Spleen (tissue), 11 donors: ENCODE results near the gene PHF21B. TPM values are rescaled to one million over a fixed set of nuclear protein-coding genes. Genes with fewer than 3 reads are reported as not detected.

Source experiments
- DNase-seq: peaks from one replicate; pipeline ENCODE4 v3.0.0-alpha.2; 2020
- H3K27ac ChIP-seq, 8 donors: fragments of 200-600 bp; sonication (generic) in 7 of 8; 1 replicate in 4 of 8; 2 replicates in 4 of 8; pipeline versions ENCODE4 v1.5.0 to v1.8.0; 2016 to 2021; ENCODE audit warnings: inconsistent platforms in 4 of 8, mild to moderate bottlenecking in 4 of 8, moderate library complexity in 1 of 8
- H3K27me3 ChIP-seq, 7 donors: fragments of 200-600 bp; sonication (generic) in 6 of 7; replicated peaks in 1 of 7; 1 replicate in 4 of 7; 2 replicates in 3 of 7; pipeline versions ENCODE4 v1.5.0 to v1.8.0; 2016 to 2021; ENCODE audit warnings: inconsistent platforms in 3 of 7, mild to moderate bottlenecking in 1 of 7
- H3K36me3 ChIP-seq, 6 donors: fragments of 200-600 bp; sonication (generic) in 5 of 6; 1 replicate in 4 of 6; 2 replicates in 2 of 6; pipeline versions ENCODE4 v1.5.0 to v1.8.0; 2016 to 2021; ENCODE audit warnings: inconsistent platforms in 2 of 6
- H3K4me1 ChIP-seq, 6 donors: fragments of 200-600 bp; sonication (generic) in 5 of 6; 1 replicate in 3 of 6; 2 replicates in 3 of 6; pipeline versions ENCODE4 v1.5.0 to v1.8.0; 2016 to 2021; ENCODE audit warnings: inconsistent platforms in 3 of 6
- H3K4me3 ChIP-seq, 8 donors: fragments of 200-600 bp; sonication (generic) in 7 of 8; 1 replicate in 4 of 8; 2 replicates in 4 of 8; pipeline versions ENCODE4 v1.5.0 to v1.8.0; 2016 to 2021; ENCODE audit warnings: inconsistent platforms in 4 of 8, mild to moderate bottlenecking in 4 of 8, moderate library complexity in 2 of 8
- H3K9me3 ChIP-seq, 8 donors: fragments of 200-600 bp; sonication (generic) in 7 of 8; 1 replicate in 4 of 8; 2 replicates in 4 of 8; pipeline versions ENCODE4 v1.5.0 to v1.8.0; 2016 to 2021; ENCODE audit warnings: inconsistent platforms in 4 of 8
- CTCF ChIP-seq, 11 experiments: fragments of 200-600 bp in 7 of 11; fragments of 450-650 bp in 4 of 11; sonication (generic) in 4 of 11; IDR thresholded peaks in 8 of 11; conservative IDR thresholded peaks in 3 of 11; 1 replicate in 7 of 11; 2 replicates in 4 of 11; pipeline versions ENCODE4 v1.4.0 to v1.8.0; 2016 to 2021; ENCODE audit warnings: antibody characterized with exemption in 11 of 11, inconsistent platforms in 4 of 11, mild to moderate bottlenecking in 1 of 11
- POLR2A ChIP-seq, 3 donors: fragments of 450-650 bp; IDR thresholded peaks; one replicate each; pipeline ENCODE4 v1.5.1; 2017; ENCODE audit warnings: antibody characterized with exemption in 3 of 3, mild to moderate bottlenecking in 1 of 3
- POLR2AphosphoS5 ChIP-seq, 3 donors: sonication (generic); formaldehyde crosslinking; IDR thresholded peaks; one replicate each; pipeline ENCODE4 v1.5.1; 2017; ENCODE audit warnings: antibody characterized with exemption in 3 of 3
- WGBS, 5 donors: extraction: QIAGEN DNeasy Blood & Tissue Kit in 3 of 5; methylation state at CpG; one replicate each; pipeline versions ENCODE4 v1.1.5 to v1.1.7; 2013 to 2018; 5-methylcytosine and 5-hydroxymethylcytosine counted together
- intact Hi-C: fragments of 100-400 bp; cut with DNase I; formaldehyde crosslinking; loops from one replicate; pipeline ENCODE4 v1.15.0; 2023; ENCODE audit warnings: low total_unique reads
- polyA plus RNA-seq, 3 donors: library from polyadenylated mRNA; stranded (reverse); fragments of 200-250 nt; gene quantifications; one replicate each; pipeline ENCODE4 v1.2.1, GENCODE V29; 2013
- total RNA-seq, 7 donors: library from RNA; depleted of rRNA in 3 of 7; stranded (reverse); fragments of >200 nt in 3 of 7; fragmentation: NEBNext Ultra II Directional in 4 of 7; extraction: Animal tissue kit (Norgen Biotek cat#: 25700) in 4 of 7; gene quantifications; one replicate each; pipeline versions ENCODE4 v1.1.0 to v1.2.1, GENCODE V29; 2016 to 2021
- donor health status: healthy with polysubstance abuse.
- donor health status: DM: no; HTN: no; CAD: no; lungs with moderate emphysema.
- donor health status: DM: no; HTN: no; CAD: no.
- donor health status: Bipolar disorder and iron deficiency.
- donor health status: healthy.
- donor health status: DM: no; HTN: no; CAD: no.
- donor health status: DM: yes; HTN: yes; CAD: no.

Gene PHF21B
- total and polyA plus RNA-seq, 10 donors: 0.03 to 0.46 (median 0.09) TPM; not detected in 4

- intact Hi-C loops: no loop called here
- Histone ChIP-seq H3K4me1 (peaks cover 14 to 50% (median 38%) of the 10 kb centered on the region in 6 donors), H3K36me3 (no peaks in the 10 kb centered on the region), H3K9me3 (no peaks in the 10 kb centered on the region), H3K27ac (no peak overlapping the region), H3K4me3 (peak overlapping the region; percentile 23 to 69 (median 42)), H3K27me3 (peaks cover 0 to 100% (median 61%) of the 10 kb centered on the region in 7 donors)
- TF ChIP-seq POLR2A (IDR thresholded peaks at IDR 0.05) (no peak), CTCF (IDR thresholded peaks at IDR 0.05 in 8 of 11, conservative IDR thresholded peaks at IDR 0.05 in 3 of 11) (no peak)
- DNase-seq: no peak
- WGBS, 5 donors: 2 to 3% (median 2%) methylated on average over 19 to 90 of the region's 90 CpGs
Observed at GRCh38 chr22:45008751-45009605, 827 bp downstream of the PHF21B start.

GRCh38 chr22:45008186-45008681, 1.6 kb downstream of the PHF21B start:
- no peak overlapping the region for H3K27ac ChIP-seq
- no peaks in the 10 kb centered on the region for H3K36me3 ChIP-seq
- intact Hi-C loops: no loop called here
- no peak for TF ChIP-seq POLR2AphosphoS5 (IDR thresholded peaks at IDR 0.05)
- no peak for TF ChIP-seq POLR2A (IDR thresholded peaks at IDR 0.05)
- no peak for TF ChIP-seq CTCF (IDR thresholded peaks at IDR 0.05 in 8 of 11, conservative IDR thresholded peaks at IDR 0.05 in 3 of 11)
- H3K4me1 ChIP-seq: peaks cover 14 to 50% (median 38%) of the 10 kb centered on the region in 6 donors
- DNase-seq: no peak
- 0 to 4% (median 2%) methylated on average over 3 to 46 of the region's 46 CpGs for WGBS, 5 donors
- H3K9me3 ChIP-seq: peaks cover 0 to under 1% (median 0%) of the 10 kb centered on the region in 8 donors
- H3K27me3 ChIP-seq: peaks cover 0 to 99% (median 61%) of the 10 kb centered on the region in 7 donors
- peak overlapping the region; percentile 21 to 69 (median 43) for H3K4me3 ChIP-seq

- H3K27ac ChIP-seq: peak overlapping the region in 1 of 8 donors; percentile 8
- no peaks in the 10 kb centered on the region for H3K36me3 ChIP-seq
- H3K27me3 ChIP-seq: peaks cover 0 to 99% (median 59%) of the 10 kb centered on the region in 7 donors
- intact Hi-C loops: no loop called here
- peaks cover 0 to 4% (median 0%) of the 10 kb centered on the region in 8 donors for H3K9me3 ChIP-seq
- 1 to 4% (median 1%) methylated on average over 15 to 84 of the region's 90 CpGs for WGBS, 5 donors
- peaks cover 14 to 50% (median 38%) of the 10 kb centered on the region in 6 donors for H3K4me1 ChIP-seq
- TF ChIP-seq POLR2AphosphoS5 (IDR thresholded peaks at IDR 0.05): no peak
- TF ChIP-seq POLR2A (IDR thresholded peaks at IDR 0.05): no peak
- TF ChIP-seq CTCF (IDR thresholded peaks at IDR 0.05 in 8 of 11, conservative IDR thresholded peaks at IDR 0.05 in 3 of 11): no peak
- no peak for DNase-seq
- H3K4me3 ChIP-seq: peak overlapping the region; percentile 21 to 69 (median 43)
Observed at GRCh38 chr22:45007391-45008185, 2.2 kb downstream of the PHF21B start.
